ENCODE measurements around the gene PEPD.
"Not testable (repeated sequence)": the region's sequence is repeated elsewhere in the genome, so short reads cannot be mapped to it uniquely, and the experiment has no call there.

PEPD gene

DNA sequence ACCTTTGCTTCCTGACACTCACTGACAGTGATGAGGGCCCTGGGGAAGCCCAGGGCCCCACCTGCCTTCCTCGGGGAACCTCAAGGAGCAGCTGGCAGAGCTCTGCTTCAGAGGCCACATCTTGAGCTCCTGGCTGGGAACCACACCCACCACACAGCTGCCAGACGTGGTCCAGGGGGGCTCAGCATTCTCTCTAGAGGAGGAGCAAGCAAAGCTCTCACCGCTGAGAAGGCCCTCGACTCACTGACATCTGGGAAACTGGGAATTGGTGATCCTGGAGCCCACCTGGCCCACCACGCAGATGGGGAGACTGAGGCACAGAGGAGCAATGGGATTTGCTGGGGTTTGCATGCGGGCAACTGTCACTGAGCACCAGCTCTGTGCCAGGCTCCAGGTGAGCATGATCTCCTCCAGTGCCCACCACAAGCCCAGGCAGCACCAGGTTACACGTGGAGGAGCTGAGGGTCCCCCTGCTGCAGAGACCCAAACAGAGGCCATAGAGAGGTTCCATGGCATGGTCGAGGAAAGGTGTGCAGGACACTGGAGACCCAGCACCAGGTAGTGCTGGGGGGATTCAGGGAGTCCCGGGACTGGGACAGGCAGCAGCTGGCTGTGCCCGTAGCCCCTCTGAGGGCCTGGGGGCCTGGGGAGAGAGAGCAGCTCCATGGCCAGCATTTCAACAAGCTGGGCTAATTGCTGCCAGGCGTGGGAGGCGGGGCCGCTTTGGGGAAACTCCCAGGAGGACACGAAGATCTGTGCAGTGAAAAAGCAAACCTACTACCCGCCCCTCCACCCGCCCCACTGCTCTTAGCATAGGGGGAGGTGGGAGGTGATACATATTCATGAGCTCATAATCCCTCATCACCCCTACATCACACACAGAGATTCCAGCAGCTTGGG is 33.4 kb downstream of the PEPD start:
- Mint-ChIP-seq H3K36me3 (peaks cover 21% of the 10 kb centered on the region), H3K4me1 (ENCODE audit: low read depth) (no peaks in the 10 kb centered on the region), H3K27me3 (no peaks in the 10 kb centered on the region), H3K9me3 (ENCODE audit: low read depth) (peaks cover 3% of the 10 kb centered on the region), H3K4me3 (no peak overlapping the region), H3K27ac (no peak overlapping the region)

DNA sequence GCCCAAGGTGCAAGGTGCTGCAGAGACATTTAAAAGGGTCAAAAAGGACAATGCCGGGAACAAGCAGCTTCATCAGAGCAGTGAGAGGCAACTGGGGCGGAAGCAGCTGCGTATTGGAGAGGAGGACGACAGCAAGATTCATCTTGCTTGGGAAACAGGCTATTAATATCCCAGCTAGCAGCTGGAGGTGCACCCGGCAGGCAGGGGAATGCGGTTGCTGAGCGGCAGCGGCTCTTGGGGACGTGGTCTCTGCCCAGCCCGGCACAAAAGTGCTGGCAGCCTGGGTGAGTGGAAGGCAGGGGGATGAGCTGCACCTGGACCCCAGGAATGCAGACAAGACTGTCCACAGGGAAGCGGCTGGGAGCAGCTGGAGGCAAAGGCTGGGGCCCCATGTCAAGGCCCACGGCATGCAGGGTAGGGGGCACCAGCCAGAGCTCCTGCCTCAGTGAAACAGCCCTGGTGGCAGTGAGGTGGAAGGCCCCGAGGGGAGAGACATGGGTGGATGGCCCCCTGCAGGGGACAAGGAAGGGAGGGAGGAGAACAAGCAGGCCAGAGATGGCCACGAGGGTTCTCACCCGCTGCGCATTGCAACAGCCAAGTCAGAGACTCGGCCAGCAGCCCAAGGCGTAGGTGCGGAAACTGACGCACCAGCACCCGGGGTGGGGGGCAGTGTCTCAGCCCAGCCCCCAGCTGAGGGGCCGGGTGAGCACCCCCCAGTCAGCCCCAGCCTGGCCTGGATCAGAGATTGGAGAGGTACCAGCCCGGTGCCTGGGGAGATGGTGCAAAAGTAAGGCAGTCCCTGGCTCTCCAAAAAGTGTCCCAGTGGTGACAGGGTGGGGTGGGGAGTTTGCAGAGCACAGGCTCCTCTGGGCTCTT is 34.4 kb downstream of the PEPD start:
- no peak overlapping the region for H3K27ac Mint-ChIP-seq
- peaks cover 31% of the 10 kb centered on the region for H3K36me3 Mint-ChIP-seq
- H3K4me1 Mint-ChIP-seq (ENCODE audit: low read depth) = no peaks in the 10 kb centered on the region
- H3K27me3 Mint-ChIP-seq = no peaks in the 10 kb centered on the region
- H3K4me3 Mint-ChIP-seq = no peak overlapping the region
- H3K9me3 Mint-ChIP-seq (ENCODE audit: low read depth) = peaks cover 11% of the 10 kb centered on the region

DNA sequence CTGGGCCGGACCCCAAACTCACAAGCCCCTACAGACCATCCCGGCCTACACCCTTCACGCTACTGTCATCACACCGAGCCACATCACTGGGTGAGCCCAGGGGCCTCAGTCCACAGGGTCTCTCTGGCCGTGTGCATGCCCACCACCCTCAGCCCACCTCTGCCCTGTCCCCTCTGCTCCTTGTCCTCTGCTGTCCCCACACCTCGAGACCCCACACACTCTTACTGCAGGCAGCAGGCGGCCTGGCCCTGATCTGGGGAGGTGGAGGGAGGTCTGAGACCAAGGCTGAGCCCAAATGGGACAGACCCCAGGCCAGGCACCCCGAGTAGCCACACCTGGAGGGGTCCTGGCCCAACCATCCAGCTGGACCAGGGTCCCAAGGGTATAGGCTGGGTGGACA is 35.2 kb downstream of the PEPD start:
- H3K4me3 Mint-ChIP-seq = no peak overlapping the region
- no peaks in the 10 kb centered on the region for H3K4me1 Mint-ChIP-seq (ENCODE audit: low read depth)
- no peak overlapping the region for H3K27ac Mint-ChIP-seq
- no peaks in the 10 kb centered on the region for H3K27me3 Mint-ChIP-seq
- H3K36me3 Mint-ChIP-seq = peaks cover 34% of the 10 kb centered on the region
- H3K9me3 Mint-ChIP-seq (ENCODE audit: low read depth) = peaks cover 11% of the 10 kb centered on the region

DNA sequence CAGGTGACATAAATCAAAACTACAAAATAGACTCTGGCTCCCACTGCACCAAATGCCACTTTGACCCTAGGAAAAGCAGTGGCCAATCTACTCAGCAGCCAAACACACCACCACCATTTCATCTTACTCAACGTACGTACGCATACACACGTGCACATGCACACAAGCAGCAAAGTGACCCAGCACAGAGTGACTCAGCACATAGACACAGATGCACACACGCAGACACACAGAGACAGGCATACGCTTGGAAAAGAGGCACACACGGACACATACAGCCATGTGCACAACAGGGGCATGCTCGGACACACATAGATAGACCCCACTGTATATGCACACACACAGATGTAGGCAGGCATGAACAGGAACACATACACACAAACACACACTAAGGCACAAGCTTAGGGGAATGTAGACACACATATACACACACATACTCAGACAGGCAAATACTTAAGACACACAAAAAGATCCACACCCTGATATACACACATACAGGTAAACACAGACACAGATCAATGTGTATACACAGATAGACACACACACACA is 37.3 kb downstream of the PEPD start:
- Mint-ChIP-seq H3K27ac (no peak overlapping the region), H3K36me3 (peaks cover 47% of the 10 kb centered on the region), H3K9me3 (ENCODE audit: low read depth) (peaks cover 17% of the 10 kb centered on the region)

DNA sequence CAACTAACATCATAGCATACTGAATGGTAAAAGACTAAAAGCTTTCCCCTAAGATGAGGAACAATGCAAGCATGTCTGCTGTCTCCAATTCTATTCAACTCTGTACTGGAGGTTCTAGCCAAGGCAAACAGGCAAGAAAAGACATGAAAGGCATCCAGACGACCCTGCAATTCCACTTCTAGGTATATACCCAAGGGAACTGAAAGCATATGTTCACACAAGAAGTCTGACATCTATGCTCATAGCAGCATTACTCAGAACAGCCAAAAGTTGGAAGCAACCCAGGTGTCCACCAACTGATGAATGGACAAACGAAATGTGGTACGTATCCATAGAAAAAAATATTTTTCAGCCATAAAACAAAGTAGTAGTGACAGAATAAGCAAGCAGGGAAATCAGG is 39.1 kb downstream of the PEPD start:
- Mint-ChIP-seq H3K4me3 (no peak overlapping the region), H3K4me1 (ENCODE audit: low read depth) (no peaks in the 10 kb centered on the region), H3K36me3 (peaks cover 58% of the 10 kb centered on the region), H3K27ac (no peak overlapping the region), H3K27me3 (no peaks in the 10 kb centered on the region), H3K9me3 (ENCODE audit: low read depth) (peaks cover 17% of the 10 kb centered on the region)

More for the DNA sequence above, 37.3 kb downstream of the PEPD start:
- H3K4me1 Mint-ChIP-seq (ENCODE audit: low read depth) = no peaks in the 10 kb centered on the region
- H3K27me3 Mint-ChIP-seq = no peaks in the 10 kb centered on the region
- no peak overlapping the region for H3K4me3 Mint-ChIP-seq

DNA sequence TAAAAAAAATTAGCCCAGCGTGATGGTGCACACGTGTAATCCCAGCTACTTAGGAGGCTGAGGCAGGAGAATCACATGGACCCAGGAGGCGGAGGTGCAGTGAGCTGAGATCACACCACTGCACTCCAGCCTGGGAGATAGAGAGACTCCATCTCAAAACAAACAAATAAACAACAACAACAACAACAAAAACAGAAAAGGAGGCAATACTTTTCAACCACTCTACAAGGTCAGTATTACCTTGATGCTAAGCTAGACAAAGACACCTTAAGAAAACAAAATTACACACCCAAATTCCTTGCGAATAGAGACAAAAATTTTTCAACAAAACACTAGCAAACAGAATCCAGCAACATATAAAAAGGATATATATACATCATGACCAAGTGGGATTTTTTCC is 39.7 kb downstream of the PEPD start:
- H3K27ac Mint-ChIP-seq = no peak overlapping the region
- peaks cover 17% of the 10 kb centered on the region for H3K9me3 Mint-ChIP-seq (ENCODE audit: low read depth)
- H3K4me1 Mint-ChIP-seq (ENCODE audit: low read depth) = no peaks in the 10 kb centered on the region
- H3K4me3 Mint-ChIP-seq = no peak overlapping the region
- H3K36me3 Mint-ChIP-seq = peaks cover 61% of the 10 kb centered on the region
- H3K27me3 Mint-ChIP-seq = no peaks in the 10 kb centered on the region

DNA sequence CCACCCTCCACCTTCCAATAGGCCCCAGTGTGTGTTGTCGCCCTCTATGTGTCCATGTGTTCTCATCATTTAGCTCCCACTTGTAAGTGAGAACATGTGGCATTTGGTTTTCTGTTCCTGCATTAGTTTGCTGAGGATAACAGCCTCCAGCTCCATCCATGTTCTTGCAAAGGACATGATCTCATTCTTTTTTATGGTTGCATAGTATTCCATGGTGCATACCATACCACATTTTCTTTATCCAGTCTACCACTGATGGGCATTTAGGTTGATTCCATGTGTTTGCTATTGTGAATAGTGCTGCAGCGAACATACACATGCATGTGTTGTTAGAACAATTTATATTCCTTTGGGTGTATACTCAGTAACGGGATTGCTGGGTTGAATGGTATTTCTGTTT is 42.0 kb downstream of the PEPD start:
- not testable (repeated sequence) for H3K4me3 Mint-ChIP-seq
- H3K36me3 Mint-ChIP-seq = peaks cover 52% of the 10 kb centered on the region

DNA sequence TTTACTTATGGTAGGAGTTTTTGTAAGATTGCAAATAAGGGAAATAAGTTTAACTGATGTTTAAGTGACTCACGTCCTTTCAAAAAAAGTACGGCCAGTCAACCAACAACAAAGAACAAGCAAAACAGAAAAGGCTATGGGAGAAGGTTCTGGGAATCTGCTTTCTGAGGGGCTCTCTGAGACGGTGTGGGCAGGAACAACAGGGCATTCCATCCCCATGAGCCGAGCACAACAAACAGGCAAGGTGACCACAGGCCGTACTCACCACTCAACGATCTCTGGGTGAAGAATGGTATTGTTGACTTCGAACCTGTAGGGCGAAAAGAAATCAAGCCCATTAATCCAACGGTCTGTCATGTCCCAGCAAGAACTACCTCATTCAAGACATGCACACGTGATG is 43.8 kb downstream of the PEPD start:
- H3K27ac Mint-ChIP-seq = no peak overlapping the region
- H3K4me3 Mint-ChIP-seq = no peak overlapping the region
- peaks cover 38% of the 10 kb centered on the region for H3K36me3 Mint-ChIP-seq
- no peaks in the 10 kb centered on the region for H3K27me3 Mint-ChIP-seq
- peaks cover 10% of the 10 kb centered on the region for H3K9me3 Mint-ChIP-seq (ENCODE audit: low read depth)
- no peaks in the 10 kb centered on the region for H3K4me1 Mint-ChIP-seq (ENCODE audit: low read depth)

More for the DNA sequence above, 42.0 kb downstream of the PEPD start:
- H3K9me3 Mint-ChIP-seq (ENCODE audit: low read depth) = peaks cover 17% of the 10 kb centered on the region
- H3K27me3 Mint-ChIP-seq; H3K27ac Mint-ChIP-seq; H3K4me1 Mint-ChIP-seq (ENCODE audit: low read depth): not testable (repeated sequence)

DNA sequence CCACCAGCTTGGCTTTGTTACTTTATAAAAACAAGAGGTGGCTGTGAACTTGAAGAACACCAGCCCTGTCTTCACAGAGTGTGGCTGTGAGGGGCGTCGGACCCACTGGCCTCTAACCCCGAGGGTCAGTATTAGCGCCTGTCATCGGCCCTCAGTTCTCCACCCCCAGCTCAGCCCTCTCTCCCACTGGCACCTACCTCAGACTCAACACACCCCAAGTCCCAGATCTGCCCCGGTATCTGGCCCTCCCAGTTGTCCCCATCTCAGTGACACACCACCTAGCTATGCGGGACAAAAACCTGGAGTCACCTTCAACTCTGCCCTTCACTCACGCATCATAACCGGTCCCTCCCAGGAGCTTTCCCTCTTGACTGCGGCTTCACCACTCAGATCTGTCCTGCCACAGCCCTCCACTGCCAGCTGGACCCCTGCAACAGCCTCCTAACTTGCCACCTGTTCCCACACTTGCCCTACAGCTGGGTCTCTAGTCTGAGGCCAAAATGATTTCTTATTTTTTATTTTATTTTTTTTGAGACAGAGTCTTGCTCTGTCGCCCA is 45.4 kb downstream of the PEPD start:
- no peaks in the 10 kb centered on the region for H3K4me1 Mint-ChIP-seq (ENCODE audit: low read depth)
- no peaks in the 10 kb centered on the region for H3K27me3 Mint-ChIP-seq
- H3K9me3 Mint-ChIP-seq (ENCODE audit: low read depth) = peaks cover 6% of the 10 kb centered on the region
- no peak overlapping the region for H3K4me3 Mint-ChIP-seq
- no peak overlapping the region for H3K27ac Mint-ChIP-seq
- H3K36me3 Mint-ChIP-seq = peaks cover 30% of the 10 kb centered on the region

DNA sequence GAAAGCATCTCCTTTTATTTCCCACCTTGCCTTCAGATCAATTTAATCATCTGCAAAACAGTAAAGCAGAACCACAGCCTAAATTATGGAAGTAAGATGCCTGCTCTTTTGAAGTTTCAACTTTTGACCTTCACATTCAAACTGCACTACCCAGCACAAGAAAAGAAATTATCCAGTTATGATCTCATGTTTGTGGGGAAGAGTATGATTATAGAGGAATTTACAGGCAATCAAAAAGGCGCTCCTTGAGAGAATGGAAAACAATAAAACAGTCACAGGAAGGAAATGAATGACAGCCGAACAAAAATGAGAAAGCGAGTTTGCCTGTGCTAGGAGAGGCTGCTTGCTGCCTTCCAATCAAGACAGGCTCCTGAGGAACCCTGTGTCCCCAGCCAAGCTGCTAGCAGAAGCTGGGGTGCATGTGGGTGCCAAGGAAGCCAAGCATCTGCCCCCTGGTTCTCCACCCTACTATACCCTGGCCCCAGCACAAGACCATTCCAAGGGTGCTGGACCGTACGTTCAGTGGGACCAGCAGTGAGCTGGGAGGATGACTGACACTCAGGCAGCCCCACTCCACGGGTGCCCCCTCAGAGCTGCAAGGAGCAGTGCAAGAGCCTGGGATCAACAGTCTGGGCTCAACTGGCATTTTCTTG is 47.8 kb downstream of the PEPD start:
- Mint-ChIP-seq H3K4me1 (ENCODE audit: low read depth) (no peaks in the 10 kb centered on the region), H3K27me3 (no peaks in the 10 kb centered on the region), H3K27ac (no peak overlapping the region), H3K9me3 (ENCODE audit: low read depth) (no peaks in the 10 kb centered on the region), H3K36me3 (peaks cover 14% of the 10 kb centered on the region), H3K4me3 (no peak overlapping the region)

DNA sequence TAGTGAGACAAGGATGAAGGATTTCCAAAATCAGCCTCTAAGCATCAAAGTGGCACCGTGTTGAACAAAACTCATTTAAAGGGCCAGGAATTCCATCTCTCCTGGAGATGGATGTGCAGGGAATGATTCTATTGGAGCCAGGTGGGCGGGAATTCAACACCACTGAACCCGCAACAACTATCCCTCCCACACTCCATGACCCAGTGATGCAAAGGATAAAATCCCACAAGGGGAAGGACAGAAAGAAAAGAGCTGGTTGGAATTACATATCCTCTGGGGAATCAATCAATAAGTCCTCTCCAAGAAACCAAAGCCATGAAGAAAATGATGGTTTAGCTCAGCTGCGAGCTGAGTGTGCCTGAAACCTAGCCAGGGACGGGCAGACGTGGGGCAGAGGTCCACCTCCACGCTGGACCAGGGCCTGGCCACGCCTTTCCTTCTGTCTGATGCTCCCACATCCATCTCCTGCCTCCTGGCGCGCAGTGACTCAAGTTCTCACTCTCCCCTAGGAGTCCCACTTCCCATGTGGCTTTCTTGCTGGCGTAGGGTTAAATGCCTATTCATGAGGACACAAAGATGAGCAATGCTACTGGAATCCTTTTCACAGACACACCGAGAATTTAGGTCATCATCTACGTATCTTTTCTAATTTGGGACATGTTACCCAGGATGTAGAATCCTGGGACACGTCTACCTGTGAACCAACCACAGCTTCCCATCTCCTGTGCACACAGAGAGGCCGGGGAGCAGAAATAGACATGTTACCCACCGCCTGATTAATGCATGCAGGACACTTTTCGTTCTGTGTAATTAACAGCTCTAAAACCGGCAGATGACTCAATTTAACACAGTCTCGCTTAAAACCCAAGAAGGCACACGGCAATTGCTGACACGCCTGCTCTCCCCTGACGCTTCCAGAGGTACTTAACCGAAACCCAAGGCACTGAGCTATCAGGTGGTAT is 48.6 kb downstream of the PEPD start:
- H3K36me3 Mint-ChIP-seq = peaks cover 7% of the 10 kb centered on the region
- H3K4me3 Mint-ChIP-seq = no peak overlapping the region
- no peaks in the 10 kb centered on the region for H3K4me1 Mint-ChIP-seq (ENCODE audit: low read depth)
- no peaks in the 10 kb centered on the region for H3K9me3 Mint-ChIP-seq (ENCODE audit: low read depth)
- H3K27me3 Mint-ChIP-seq = no peaks in the 10 kb centered on the region
- H3K27ac Mint-ChIP-seq = no peak overlapping the region

DNA sequence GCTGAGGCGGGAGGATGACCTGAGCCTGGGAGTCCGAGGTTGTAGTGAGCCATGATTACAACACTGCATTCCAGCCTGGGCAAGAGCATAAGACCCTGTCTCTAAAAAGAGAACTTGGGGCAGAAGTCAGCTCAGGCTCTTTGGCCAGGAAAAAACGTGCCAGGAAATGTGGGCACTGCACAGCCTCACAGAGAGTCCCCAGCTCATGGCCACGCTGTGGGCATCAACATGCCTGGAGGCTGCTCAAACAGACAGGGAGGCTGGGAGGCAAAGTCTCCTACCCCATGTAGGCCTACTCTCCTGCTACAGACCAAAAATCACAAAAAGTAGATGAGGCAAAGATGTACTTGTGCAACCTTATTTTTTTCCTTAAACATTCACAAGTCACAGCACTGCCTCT is 49.4 kb downstream of the PEPD start:
- Mint-ChIP-seq H3K36me3 (peaks cover 3% of the 10 kb centered on the region), H3K9me3 (ENCODE audit: low read depth) (no peaks in the 10 kb centered on the region), H3K27me3 (no peaks in the 10 kb centered on the region), H3K4me3 (no peak overlapping the region), H3K27ac (no peak overlapping the region), H3K4me1 (ENCODE audit: low read depth) (no peaks in the 10 kb centered on the region)

DNA sequence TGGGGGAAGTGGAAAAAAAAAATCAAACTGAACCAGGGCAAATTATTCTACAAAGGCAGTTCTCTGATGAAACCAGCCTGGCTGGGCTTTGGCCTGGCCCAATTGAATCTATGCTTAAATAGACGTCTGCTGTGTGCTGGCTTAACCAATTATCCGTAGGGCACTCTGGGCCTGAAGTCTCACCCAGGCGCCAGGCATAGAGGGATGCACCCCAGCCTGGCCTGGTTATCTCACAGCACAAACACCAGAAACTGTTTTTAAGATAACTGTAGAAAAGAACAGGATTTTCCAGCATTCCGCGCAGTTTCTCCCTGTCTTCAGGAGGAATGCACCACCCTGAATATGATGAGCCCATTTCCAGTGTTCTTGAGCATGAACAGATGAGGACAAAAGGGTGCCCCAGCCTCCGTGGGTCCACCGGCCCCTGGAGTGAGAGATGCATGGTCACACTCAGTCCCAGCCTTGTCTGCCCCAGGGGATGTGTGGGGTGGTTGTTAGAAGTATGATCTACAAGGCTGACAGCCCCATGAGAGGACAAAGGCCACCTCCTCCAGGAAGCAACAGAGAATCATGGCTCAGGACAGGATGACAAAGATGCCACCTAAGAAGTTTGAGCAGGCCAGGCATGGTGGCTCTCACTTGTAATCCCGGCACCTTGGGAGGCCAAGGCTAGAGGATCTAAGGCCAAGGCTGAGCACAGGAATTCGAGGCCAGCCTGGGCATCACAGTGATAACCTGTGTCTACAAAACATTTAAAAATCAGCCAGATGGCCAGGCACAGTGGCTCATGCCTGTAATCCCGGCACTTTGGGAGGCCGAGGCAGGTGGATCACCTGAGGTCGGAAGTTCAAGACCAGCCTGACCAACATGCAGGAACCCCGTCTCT is 50.2 kb downstream of the PEPD start:
- H3K27me3 Mint-ChIP-seq = no peaks in the 10 kb centered on the region
- no peaks in the 10 kb centered on the region for H3K36me3 Mint-ChIP-seq
- no peaks in the 10 kb centered on the region for H3K4me1 Mint-ChIP-seq (ENCODE audit: low read depth)
- no peak overlapping the region for H3K4me3 Mint-ChIP-seq
- H3K9me3 Mint-ChIP-seq (ENCODE audit: low read depth) = no peaks in the 10 kb centered on the region
- no peak overlapping the region for H3K27ac Mint-ChIP-seq
